Measurements from ENCODE around the gene QRFP.

The QRFP gene

GRCh38 chr9:130903194-130904069 is 6.8 kb upstream of the QRFP start:
- no peaks in the 10 kb centered on the region for H4K20me1 ChIP-seq (ENCODE audit: insufficient read depth, low read length)
- H3K79me2 ChIP-seq (ENCODE audit: insufficient read depth, low read length), result no peaks in the 10 kb centered on the region
- no peak for TF ChIP-seq CTCF (IDR thresholded peaks at IDR 0.05; ENCODE audit: borderline replicate concordance, extremely low read depth, low read length, poor library complexity, severe bottlenecking)
- TF ChIP-seq EZH2 (IDR thresholded peaks at IDR 0.05; ENCODE audit: borderline replicate concordance, low read depth, low read length, severe bottlenecking), result no peak
- no peaks in the 10 kb centered on the region for H3K9me3 ChIP-seq (ENCODE audit: insufficient read depth, low read length, severe bottlenecking)
- H3K9ac ChIP-seq (ENCODE audit: low read depth, low read length), result no peak overlapping the region
- no peaks in the 10 kb centered on the region for H3K36me3 ChIP-seq (ENCODE audit: insufficient read depth, low read length)
- H2AFZ ChIP-seq (ENCODE audit: low read depth, low read length), result no peak overlapping the region
- H3K27me3 ChIP-seq (ENCODE audit: insufficient read depth, low read length, poor library complexity), result no peaks in the 10 kb centered on the region
- no peak overlapping the region for H3K4me2 ChIP-seq (ENCODE audit: insufficient read depth, low read length)
- no peaks in the 10 kb centered on the region for H3K4me1 ChIP-seq (ENCODE audit: insufficient read depth, low read length)
- no peak for ATAC-seq (ENCODE audit: insufficient read depth, low read depth)
- DNase-seq, result no peak
- H3K4me3 ChIP-seq (ENCODE audit: low read depth in 1 of 2, low read length in 2 of 2), result no peak overlapping the region
- no peak overlapping the region for H3K27ac ChIP-seq (ENCODE audit: low read length)

GRCh38 chr9:130902204-130903185 is 5.9 kb upstream of the QRFP start:
- Histone ChIP-seq H3K79me2 (ENCODE audit: insufficient read depth, low read length) (no peaks in the 10 kb centered on the region), H3K36me3 (ENCODE audit: insufficient read depth, low read length) (no peaks in the 10 kb centered on the region), H3K27me3 (ENCODE audit: insufficient read depth, low read length, poor library complexity) (no peaks in the 10 kb centered on the region), H3K9ac (ENCODE audit: low read depth, low read length) (no peak overlapping the region), H3K4me3 (ENCODE audit: low read depth in 1 of 2, low read length in 2 of 2) (no peak overlapping the region), H3K9me3 (ENCODE audit: insufficient read depth, low read length, severe bottlenecking) (no peaks in the 10 kb centered on the region), H3K4me2 (ENCODE audit: insufficient read depth, low read length) (no peak overlapping the region), H4K20me1 (ENCODE audit: insufficient read depth, low read length) (no peaks in the 10 kb centered on the region), H2AFZ (ENCODE audit: low read depth, low read length) (no peak overlapping the region), H3K27ac (ENCODE audit: low read length) (no peak overlapping the region), H3K4me1 (ENCODE audit: insufficient read depth, low read length) (no peaks in the 10 kb centered on the region)
- no peak for DNase-seq
- TF ChIP-seq EZH2 (IDR thresholded peaks at IDR 0.05; ENCODE audit: borderline replicate concordance, low read depth, low read length, severe bottlenecking) (no peak), CTCF (IDR thresholded peaks at IDR 0.05; ENCODE audit: borderline replicate concordance, extremely low read depth, low read length, poor library complexity, severe bottlenecking) (no peak)
- ATAC-seq (ENCODE audit: insufficient read depth, low read depth), result no peak

GRCh38 chr9:130901498-130902203 is 5.0 kb upstream of the QRFP start:
- Histone ChIP-seq H3K9me3 (ENCODE audit: insufficient read depth, low read length, severe bottlenecking) (no peaks in the 10 kb centered on the region), H3K36me3 (ENCODE audit: insufficient read depth, low read length) (no peaks in the 10 kb centered on the region), H3K9ac (ENCODE audit: low read depth, low read length) (no peak overlapping the region), H3K4me3 (ENCODE audit: low read depth in 1 of 2, low read length in 2 of 2) (no peak overlapping the region), H2AFZ (ENCODE audit: low read depth, low read length) (no peak overlapping the region), H3K79me2 (ENCODE audit: insufficient read depth, low read length) (no peaks in the 10 kb centered on the region), H3K4me1 (ENCODE audit: insufficient read depth, low read length) (no peaks in the 10 kb centered on the region), H3K27ac (ENCODE audit: low read length) (no peak overlapping the region), H3K27me3 (ENCODE audit: insufficient read depth, low read length, poor library complexity) (no peaks in the 10 kb centered on the region), H4K20me1 (ENCODE audit: insufficient read depth, low read length) (no peaks in the 10 kb centered on the region), H3K4me2 (ENCODE audit: insufficient read depth, low read length) (no peak overlapping the region)
- no peak for TF ChIP-seq EZH2 (IDR thresholded peaks at IDR 0.05; ENCODE audit: borderline replicate concordance, low read depth, low read length, severe bottlenecking)
- no peak for TF ChIP-seq CTCF (IDR thresholded peaks at IDR 0.05; ENCODE audit: borderline replicate concordance, extremely low read depth, low read length, poor library complexity, severe bottlenecking)
- no peak for DNase-seq
- ATAC-seq (ENCODE audit: insufficient read depth, low read depth), result no peak

All from DND-41 (cell line).